ENCODE measurements around the gene PRKCG. TPM values are rescaled to one million over a fixed set of nuclear protein-coding genes. Genes with fewer than 3 reads are reported as not detected.

The PRKCG gene
- total and polyA plus RNA-seq, 7 experiments from 2014 or later, result 0.05 to 2.4 (median 1.6) TPM; not detected in 4

DNA sequence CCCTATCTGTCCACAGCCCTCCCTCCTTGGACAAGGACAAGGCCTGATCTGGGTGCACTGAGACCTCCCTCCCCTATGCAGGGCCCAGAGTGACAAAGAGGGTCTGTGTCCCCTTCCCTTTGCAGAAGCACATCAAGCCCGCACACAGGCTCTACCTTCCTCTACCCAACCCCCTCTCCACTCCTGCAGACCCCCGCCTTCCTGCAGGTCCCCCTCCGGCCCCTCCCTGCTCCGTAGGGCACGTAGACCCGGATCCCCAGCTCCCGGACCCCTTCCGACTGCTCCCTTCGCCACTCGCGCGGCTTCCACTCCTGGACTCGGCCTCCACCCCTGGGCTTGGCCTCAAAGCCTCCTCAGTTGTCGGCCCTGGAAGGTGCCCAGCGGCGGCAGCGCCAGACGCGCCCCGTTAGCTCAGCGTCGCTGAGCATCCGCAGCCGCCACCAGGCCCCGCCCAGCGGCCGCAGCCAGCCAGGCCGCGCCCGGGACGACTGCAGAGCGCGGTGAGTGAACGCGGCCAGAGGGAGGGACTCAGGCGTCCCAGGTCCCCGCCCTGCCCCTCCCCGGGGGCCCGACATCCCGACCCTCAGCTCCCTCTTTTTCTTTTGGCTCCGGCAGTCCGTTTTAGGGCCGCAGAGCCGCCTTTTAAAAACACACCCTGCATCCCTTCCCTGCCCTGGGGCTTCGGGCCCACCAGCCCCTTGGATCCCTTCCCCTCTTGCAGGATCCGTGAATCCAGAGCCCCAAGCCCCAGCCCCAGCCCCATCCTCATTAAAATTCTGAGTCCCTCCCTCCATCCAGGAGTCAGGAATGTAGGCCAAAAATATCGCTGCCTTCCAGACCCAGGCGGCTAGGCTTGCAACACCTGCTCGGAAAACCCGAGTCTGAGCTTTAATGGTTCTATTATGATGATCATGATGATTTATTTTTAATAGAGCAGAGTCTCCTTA, 15.8 kb upstream of the PRKCG start:
- DNase-seq, result peak in 8 of 9 donors; percentile 49 to 78 (median 58)
- H3K9me3 ChIP-seq (ENCODE audit: control insufficient read depth in 2 of 3, low read length in 3 of 3), result no peaks in the 10 kb centered on the region
- peak overlapping the region; percentile 73 for H3K4me3 ChIP-seq (ENCODE audit: low read length)
- Mint-ChIP-seq H3K4me3 (peak overlapping the region; percentile 92 to 100 (median 97)), H3K27me3 (peaks cover 0 to 5% (median 0%) of the 10 kb centered on the region in 5 donors), H3K9me3 (peaks cover 0 to 5% (median 0%) of the 10 kb centered on the region in 11 donors), H3K27ac (peak overlapping the region; percentile 97 to 100 (median 99)), H3K4me1 (peaks cover 8 to 39% (median 24%) of the 10 kb centered on the region in 7 donors), H3K36me3 (peaks cover 0 to 10% (median under 1%) of the 10 kb centered on the region in 5 donors)
- no peaks in the 10 kb centered on the region for H3K27me3 ChIP-seq (ENCODE audit: control insufficient read depth in 2 of 2, insufficient read depth in 2 of 2, low read length in 2 of 2)
- intact Hi-C loops (cut with micrococcal nuclease), result loop anchor here (1.0 to 10.0 kb wide), 10 partner anchors 24 to 1791 kb away; partner anchors contain the start of genes LENG8 (in 2 of the 2), NDUFA3 (in 1 of the 2), PRPF31 (in 1 of the 2) and RPL28 (in 1 of the 2)
- H3K4me1 ChIP-seq (ENCODE audit: control insufficient read depth in 2 of 2, insufficient read depth in 2 of 2, low read length in 2 of 2), result peaks cover 17 to 20% of the 10 kb centered on the region in 2 donors
- H3K27ac ChIP-seq (ENCODE audit: low read depth, low read length), result peak overlapping the region; percentile 99
- POLR2A ChIA-PET, result interaction anchor here (1.0 to 4.3 kb wide), 5 partner anchors 9 to 249 kb away, joined by 3 to 66 read pairs (median 7); partner anchors contain the start of gene PRKCG
- CTCF ChIA-PET, result interaction anchor here (1.0 to 2.5 kb wide), 5 partner anchors 10 to 19 kb away, joined by 3 to 14 read pairs (median 3); partner anchors contain the start of gene PRKCG
- peaks cover 0 to 9% (median 0%) of the 10 kb centered on the region in 3 experiments for H3K36me3 ChIP-seq (ENCODE audit: control insufficient read depth in 2 of 3, insufficient read depth in 3 of 3, low read length in 3 of 3)
- peak; percentile 10 for ATAC-seq

DNA sequence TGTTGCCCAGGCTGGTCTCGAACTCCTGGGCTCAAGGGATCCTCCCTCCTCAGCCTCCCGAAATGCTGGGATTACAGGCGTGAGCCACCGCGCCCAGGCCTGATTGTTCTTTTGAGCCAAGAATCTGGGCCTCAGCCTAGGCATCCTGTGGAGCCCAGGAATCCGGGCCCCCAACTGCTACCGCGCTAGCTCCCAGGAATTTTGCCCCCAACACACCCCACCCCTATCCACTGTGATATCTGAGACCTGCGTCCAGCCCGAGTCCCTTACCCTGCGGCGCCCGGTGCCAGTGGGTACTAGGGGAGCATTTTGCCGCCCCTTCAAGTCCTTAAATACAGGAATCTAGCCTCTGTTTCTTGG, 15.2 kb upstream of the PRKCG start:
- H3K9me3 Mint-ChIP-seq, result peaks cover 0 to 5% (median 0%) of the 10 kb centered on the region in 11 donors
- Histone ChIP-seq H3K36me3 (ENCODE audit: control insufficient read depth in 2 of 3, insufficient read depth in 3 of 3, low read length in 3 of 3) (peaks cover 0 to 9% (median 0%) of the 10 kb centered on the region in 3 experiments), H3K4me3 (ENCODE audit: low read length) (peak overlapping the region; percentile 73), H3K4me1 (ENCODE audit: control insufficient read depth in 2 of 2, insufficient read depth in 2 of 2, low read length in 2 of 2) (peaks cover 17 to 24% of the 10 kb centered on the region in 2 donors), H3K27ac (ENCODE audit: low read depth, low read length) (peak overlapping the region; percentile 99), H3K9me3 (ENCODE audit: control insufficient read depth in 2 of 3, low read length in 3 of 3) (no peaks in the 10 kb centered on the region), H3K27me3 (ENCODE audit: control insufficient read depth in 2 of 2, insufficient read depth in 2 of 2, low read length in 2 of 2) (no peaks in the 10 kb centered on the region)
- peaks cover 14 to 44% (median 31%) of the 10 kb centered on the region in 7 donors for H3K4me1 Mint-ChIP-seq
- peak overlapping the region; percentile 97 to 100 (median 99) for H3K27ac Mint-ChIP-seq
- H3K27me3 Mint-ChIP-seq, result peaks cover 0 to 5% (median 0%) of the 10 kb centered on the region in 5 donors
- POLR2A ChIA-PET, result interaction anchor here (0.9 to 4.3 kb wide), 9 partner anchors 8 to 1677 kb away, joined by 3 to 66 read pairs (median 7); partner anchors contain the start of genes CNOT3, MBOAT7, PRKCG and TSEN34
- intact Hi-C loops (cut with micrococcal nuclease), result loop anchor here (1.0 to 10.0 kb wide), 16 partner anchors 12 to 1790 kb away; partner anchors contain the start of genes CNOT3 (in 2 of the 2), LENG1 (in 2 of the 2), LENG8 (in 2 of the 2) and NDUFA3 (in 1 of the 2)
- peak overlapping the region; percentile 92 to 100 (median 97) for H3K4me3 Mint-ChIP-seq
- no peak for ATAC-seq
- DNase-seq, result peak in 1 of 9 donors; percentile 26
- peaks cover 0 to 15% (median 7%) of the 10 kb centered on the region in 5 donors for H3K36me3 Mint-ChIP-seq
- CTCF ChIA-PET, result interaction anchor here (0.8 to 2.5 kb wide), 4 partner anchors 10 to 19 kb away, joined by 3 to 14 read pairs (median 3); no protein-coding TSS in a partner anchor

DNA sequence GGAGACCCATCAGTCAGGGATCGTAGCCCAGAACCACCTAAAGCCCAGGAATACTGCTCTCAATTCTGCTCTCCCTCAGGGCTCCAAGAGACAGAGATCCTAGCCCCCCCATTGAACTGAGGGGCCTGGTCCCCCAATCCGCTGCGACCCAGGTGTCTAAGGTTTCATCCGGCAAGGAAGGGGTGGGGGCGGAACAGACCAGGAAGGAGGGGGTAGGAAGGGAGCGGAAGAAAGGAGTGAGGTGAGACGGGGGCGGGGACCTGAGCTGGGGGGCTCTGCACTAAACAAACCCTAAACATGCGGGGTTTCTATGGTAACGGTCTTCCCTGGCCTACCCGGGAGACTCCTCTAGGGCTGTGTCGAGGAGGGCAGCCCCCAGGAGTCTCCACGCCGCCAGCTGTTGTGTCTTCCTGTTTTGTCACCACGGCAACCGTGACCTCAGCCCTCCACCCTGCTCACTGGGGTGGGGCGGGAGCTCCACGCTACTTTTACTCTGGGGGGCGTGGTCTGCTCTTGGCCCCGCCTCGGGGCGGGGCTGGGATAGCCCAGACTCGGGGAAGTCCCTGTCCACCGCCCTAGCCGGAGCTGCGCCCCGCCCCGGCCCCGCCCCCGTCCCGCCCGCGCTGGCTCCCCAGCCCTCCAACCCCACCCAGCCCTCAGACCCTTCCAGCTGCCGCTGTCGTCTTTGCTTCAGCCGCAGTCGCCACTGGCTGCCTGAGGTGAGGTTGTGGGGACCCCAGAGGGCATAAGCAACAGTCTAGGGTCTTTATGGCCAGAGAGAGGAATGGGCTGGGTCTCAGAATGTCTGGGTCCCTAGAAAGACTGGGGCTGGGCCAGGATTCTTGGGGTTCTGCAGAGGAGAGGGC, 14.5 kb upstream of the PRKCG start, which contains the start of gene MYADM:
MYADM (plus strand) TSS at position 659 of the 866 bp plus-strand sequence. CDS start 5,647 bp downstream, outside the sequence.
- CTCF ChIA-PET, result interaction anchor here (0.8 to 2.5 kb wide), 4 partner anchors 9 to 16 kb away, joined by 3 to 14 read pairs (median 4); no protein-coding TSS in a partner anchor
- Histone ChIP-seq H3K4me3 (ENCODE audit: low read length) (peak within 1 kb of the TSS; percentile 90), H3K27me3 (ENCODE audit: control insufficient read depth in 2 of 2, insufficient read depth in 2 of 2, low read length in 2 of 2) (no peaks in the 10 kb centered on the region), H3K9me3 (ENCODE audit: control insufficient read depth in 2 of 3, low read length in 3 of 3) (no peaks in the 10 kb centered on the region), H3K4me1 (ENCODE audit: control insufficient read depth in 2 of 2, insufficient read depth in 2 of 2, low read length in 2 of 2) (peaks cover 17 to 26% of the 10 kb centered on the region in 2 donors), H3K36me3 (ENCODE audit: control insufficient read depth in 2 of 3, insufficient read depth in 3 of 3, low read length in 3 of 3) (peaks cover 0 to 9% (median 0%) of the 10 kb centered on the region in 3 experiments), H3K27ac (ENCODE audit: low read depth, low read length) (peak within 1 kb of the TSS; percentile 99)
- POLR2A ChIA-PET, result interaction anchor here (0.6 to 4.3 kb wide), 12 partner anchors 10 to 1678 kb away, joined by 3 to 66 read pairs (median 3); partner anchors contain the start of genes CNOT3, MBOAT7, PRKCG and PRPF31
- ATAC-seq (peak; percentile 80), DNase-seq (peak; percentile 99 to 100 (median 100))
- Mint-ChIP-seq H3K27ac (peak within 1 kb of the TSS; percentile 97 to 100 (median 99)), H3K27me3 (peaks cover 0 to 5% (median 0%) of the 10 kb centered on the region in 5 donors), H3K36me3 (peaks cover 0 to 15% (median 7%) of the 10 kb centered on the region in 5 donors), H3K9me3 (peaks cover 0 to 5% (median 0%) of the 10 kb centered on the region in 11 donors), H3K4me1 (peaks cover 15 to 45% (median 34%) of the 10 kb centered on the region in 7 donors), H3K4me3 (peak within 1 kb of the TSS; percentile 92 to 100 (median 97))
- intact Hi-C loops (cut with micrococcal nuclease), result loop anchor here (1.0 to 10.0 kb wide), 16 partner anchors 12 to 1790 kb away; partner anchors contain the start of genes CNOT3 (in 2 of the 2), LENG1 (in 2 of the 2), LENG8 (in 2 of the 2) and NDUFA3 (in 1 of the 2)

DNA sequence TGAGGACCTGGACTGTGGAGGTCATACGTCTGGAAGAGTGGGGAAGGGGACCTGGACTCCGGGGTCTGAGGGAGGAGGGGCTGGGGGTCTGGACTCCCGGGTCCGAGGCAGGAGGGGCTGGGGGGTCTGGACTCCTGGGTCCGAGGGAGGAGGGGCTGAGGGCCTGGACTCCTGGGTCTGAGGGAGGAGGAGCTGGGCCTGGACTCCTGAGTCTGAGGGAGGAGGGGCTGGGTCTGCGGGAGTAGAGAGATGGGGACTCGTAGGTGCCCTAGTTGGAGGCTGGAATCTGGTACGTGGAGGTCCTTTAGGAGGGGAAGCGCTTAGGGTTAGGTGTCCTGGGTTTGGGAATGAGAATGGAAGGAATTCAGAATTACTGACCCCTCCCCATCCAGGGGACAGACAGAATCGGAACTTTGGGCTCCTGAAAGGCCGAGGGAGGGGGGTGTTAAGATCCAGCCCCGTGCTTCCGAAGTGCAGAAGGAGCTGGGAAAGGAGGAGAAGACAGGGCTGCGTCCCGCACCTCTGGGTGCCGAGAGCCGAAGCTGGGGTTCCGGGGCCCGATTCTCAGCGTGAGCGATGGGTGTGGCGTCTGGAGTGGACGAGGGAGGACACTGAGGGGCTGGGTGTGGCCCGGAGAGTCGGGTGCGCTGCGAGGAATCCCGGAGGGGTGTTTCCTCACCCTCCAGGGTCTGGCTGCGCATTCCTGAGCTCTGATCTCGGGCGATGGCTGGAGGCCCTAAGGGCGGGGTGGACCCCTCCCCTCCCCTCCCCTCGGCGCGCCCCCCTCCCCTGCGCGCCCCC, 13.7 kb upstream of the PRKCG start:
- Histone ChIP-seq H3K9me3 (ENCODE audit: control insufficient read depth in 2 of 3, low read length in 3 of 3) (no peaks in the 10 kb centered on the region), H3K4me1 (ENCODE audit: control insufficient read depth in 2 of 2, insufficient read depth in 2 of 2, low read length in 2 of 2) (peaks cover 17 to 31% of the 10 kb centered on the region in 2 donors), H3K36me3 (ENCODE audit: control insufficient read depth in 2 of 3, insufficient read depth in 3 of 3, low read length in 3 of 3) (peaks cover 0 to 9% (median 0%) of the 10 kb centered on the region in 3 experiments), H3K27ac (ENCODE audit: low read depth, low read length) (peak overlapping the region; percentile 99), H3K4me3 (ENCODE audit: low read length) (peak overlapping the region; percentile 90), H3K27me3 (ENCODE audit: control insufficient read depth in 2 of 2, insufficient read depth in 2 of 2, low read length in 2 of 2) (no peaks in the 10 kb centered on the region)
- Mint-ChIP-seq H3K4me1 (peaks cover 15 to 53% (median 42%) of the 10 kb centered on the region in 7 donors), H3K36me3 (peaks cover 0 to 22% (median 8%) of the 10 kb centered on the region in 5 donors), H3K27ac (peak overlapping the region; percentile 97 to 100 (median 99)), H3K4me3 (peak overlapping the region; percentile 92 to 100 (median 97)), H3K9me3 (peaks cover 0 to 5% (median 0%) of the 10 kb centered on the region in 11 donors), H3K27me3 (peaks cover 0 to 2% (median 0%) of the 10 kb centered on the region in 5 donors)
- CTCF ChIA-PET, result interaction anchor here (1.8 to 2.5 kb wide), 2 partner anchors 8 to 10 kb away, joined by 6 to 14 read pairs; no protein-coding TSS in a partner anchor
- DNase-seq, result peak in 8 of 9 donors; percentile 34 to 61 (median 53)
- intact Hi-C loops (cut with micrococcal nuclease), result loop anchor here (2.0 to 10.0 kb wide), 8 partner anchors 15 to 1789 kb away; partner anchors contain the start of genes PRKCG (in 1 of the 2), PRPF31 (in 1 of the 2), RPL28 (in 1 of the 2) and TFPT (in 1 of the 2)
- POLR2A ChIA-PET, result interaction anchor here (0.8 to 4.3 kb wide), 10 partner anchors 9 to 1679 kb away, joined by 3 to 66 read pairs (median 3); partner anchors contain the start of genes CNOT3, MBOAT7, PRKCG and PRPF31
- ATAC-seq, result no peak

All from naive thymus-derived CD4-positive, alpha-beta T cell (primary cell).